Measurements from ENCODE around the gene PSMB3.

DNA sequence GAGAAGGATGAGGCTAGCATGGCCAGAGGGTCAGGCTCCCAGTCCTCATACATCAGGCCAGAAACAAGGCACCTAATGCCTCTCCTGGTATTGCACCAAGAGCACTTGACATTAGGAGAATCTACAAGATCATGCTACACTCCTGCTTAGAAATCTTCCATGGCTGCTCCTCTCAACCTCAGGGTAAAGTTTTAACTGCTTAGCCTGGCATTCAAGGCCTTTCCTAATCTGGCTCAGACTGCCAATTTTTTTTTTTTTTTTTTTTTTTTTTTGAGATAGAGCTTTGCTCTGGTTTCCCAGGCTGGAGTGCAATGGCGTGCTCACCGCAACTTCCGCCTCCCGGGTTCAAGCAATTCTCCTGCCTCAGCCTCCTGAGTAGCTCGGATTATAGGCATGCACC, 38.6 kb downstream of the PSMB3 start:
- TF ChIP-seq, protein P1, sequence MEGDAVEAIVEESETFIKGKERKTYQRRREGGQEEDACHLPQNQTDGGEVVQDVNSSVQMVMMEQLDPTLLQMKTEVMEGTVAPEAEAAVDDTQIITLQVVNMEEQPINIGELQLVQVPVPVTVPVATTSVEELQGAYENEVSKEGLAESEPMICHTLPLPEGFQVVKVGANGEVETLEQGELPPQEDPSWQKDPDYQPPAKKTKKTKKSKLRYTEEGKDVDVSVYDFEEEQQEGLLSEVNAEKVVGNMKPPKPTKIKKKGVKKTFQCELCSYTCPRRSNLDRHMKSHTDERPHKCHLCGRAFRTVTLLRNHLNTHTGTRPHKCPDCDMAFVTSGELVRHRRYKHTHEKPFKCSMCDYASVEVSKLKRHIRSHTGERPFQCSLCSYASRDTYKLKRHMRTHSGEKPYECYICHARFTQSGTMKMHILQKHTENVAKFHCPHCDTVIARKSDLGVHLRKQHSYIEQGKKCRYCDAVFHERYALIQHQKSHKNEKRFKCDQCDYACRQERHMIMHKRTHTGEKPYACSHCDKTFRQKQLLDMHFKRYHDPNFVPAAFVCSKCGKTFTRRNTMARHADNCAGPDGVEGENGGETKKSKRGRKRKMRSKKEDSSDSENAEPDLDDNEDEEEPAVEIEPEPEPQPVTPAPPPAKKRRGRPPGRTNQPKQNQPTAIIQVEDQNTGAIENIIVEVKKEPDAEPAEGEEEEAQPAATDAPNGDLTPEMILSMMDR (IDR thresholded peaks at IDR 0.05), result no peak
- no peak for TF ChIP-seq POLR2A (IDR thresholded peaks at IDR 0.05)
